Measurements from ENCODE around the gene PTPRR. TPM values are rescaled to one million over a fixed set of nuclear protein-coding genes. Genes with fewer than 3 reads are reported as not detected.

Gene PTPRR
- total and polyA plus RNA-seq, 2 of the 13 experiments (the other 11 are each of a cell fraction or from before 2014, with no cell fraction given): not detected

- BruUV-seq (replicated peaks): no TSS peak
- no peak for FAIRE-seq
- intact Hi-C loops (cut with micrococcal nuclease; ENCODE audit: unreplicated experiment) (loop anchor here (5.0 kb wide), 1 partner anchor 817 kb away; no protein-coding TSS in a partner anchor), in situ Hi-C loops (cut with HindIII; ENCODE audit: extremely low pct_ligation_motif_present, low pct_unique_long_range_greater_than_20kb) (loop anchor here (5.0 kb wide), 1 partner anchor 127 kb away; no protein-coding TSS in a partner anchor)
- no peak for TF ChIP-seq ZNF891 (CRISPR knock-in tag; IDR thresholded peaks at IDR 0.05)
- TF ChIP-seq ZNF740 (CRISPR knock-in tag; IDR thresholded peaks at IDR 0.05): no peak
- TF ChIP-seq AKAP8 (CRISPR knock-in tag; IDR thresholded peaks at IDR 0.05): no peak
- TF ChIP-seq, protein P1, sequence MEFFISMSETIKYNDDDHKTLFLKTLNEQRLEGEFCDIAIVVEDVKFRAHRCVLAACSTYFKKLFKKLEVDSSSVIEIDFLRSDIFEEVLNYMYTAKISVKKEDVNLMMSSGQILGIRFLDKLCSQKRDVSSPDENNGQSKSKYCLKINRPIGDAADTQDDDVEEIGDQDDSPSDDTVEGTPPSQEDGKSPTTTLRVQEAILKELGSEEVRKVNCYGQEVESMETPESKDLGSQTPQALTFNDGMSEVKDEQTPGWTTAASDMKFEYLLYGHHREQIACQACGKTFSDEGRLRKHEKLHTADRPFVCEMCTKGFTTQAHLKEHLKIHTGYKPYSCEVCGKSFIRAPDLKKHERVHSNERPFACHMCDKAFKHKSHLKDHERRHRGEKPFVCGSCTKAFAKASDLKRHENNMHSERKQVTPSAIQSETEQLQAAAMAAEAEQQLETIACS (CRISPR knock-in tag; IDR thresholded peaks at IDR 0.05): no peak
- no peak for TF ChIP-seq RELA (CRISPR knock-in tag; IDR thresholded peaks at IDR 0.05)
- TF ChIP-seq NONO (IDR thresholded peaks at IDR 0.05): no peak
- no peak for TF ChIP-seq NONO (CRISPR knock-in tag; conservative IDR thresholded peaks at IDR 0.05)
- no peak for TF ChIP-seq HOMEZ (CRISPR knock-in tag; IDR thresholded peaks at IDR 0.05; ENCODE audit: low read depth)
- TF ChIP-seq ZNF296 (CRISPR knock-in tag; conservative IDR thresholded peaks at IDR 0.05): no peak
- no peak for TF ChIP-seq JUN (CRISPR knock-in tag; IDR thresholded peaks at IDR 0.05)
- no peak for TF ChIP-seq ZNF781 (CRISPR knock-in tag; IDR thresholded peaks at IDR 0.05; ENCODE audit: borderline replicate concordance, not compliant biosample characterization)
- TF ChIP-seq HMG20A (CRISPR knock-in tag; IDR thresholded peaks at IDR 0.05; ENCODE audit: borderline replicate concordance): no peak
- TF ChIP-seq ZNF562 (CRISPR knock-in tag; IDR thresholded peaks at IDR 0.05; ENCODE audit: borderline replicate concordance): no peak
- no peak for TF ChIP-seq TBX3 (IDR thresholded peaks at IDR 0.05; ENCODE audit: borderline replicate concordance)
- no peak for TF ChIP-seq KDM5A (IDR thresholded peaks at IDR 0.05; ENCODE audit: borderline replicate concordance, low read length)
- no peak for TF ChIP-seq EEA1 (CRISPR knock-in tag; IDR thresholded peaks at IDR 0.05; ENCODE audit: borderline replicate concordance)
- no peak for TF ChIP-seq ZBTB20 (CRISPR knock-in tag; IDR thresholded peaks at IDR 0.05; ENCODE audit: borderline replicate concordance, low read depth)
- TF ChIP-seq BRD4 (CRISPR knock-in tag; IDR thresholded peaks at IDR 0.05): no peak
- no peak for TF ChIP-seq PAF1 (CRISPR knock-in tag; IDR thresholded peaks at IDR 0.05)
- DNase-seq (ENCODE audit: low spot score): no peak
- CTCF ChIA-PET (ENCODE audit: low intra/inter-chr PET ratio, low total read pairs): interaction anchor here (1.5 to 2.1 kb wide), 3 partner anchors 130 to 840 kb away, joined by 7 to 18 read pairs (median 8); no protein-coding TSS in a partner anchor
- H3K9ac ChIP-seq (ENCODE audit: insufficient read depth, low read depth, low read length): no peak overlapping the region
- no peak overlapping the region for H2AFZ ChIP-seq (ENCODE audit: low read length)
- H3K79me2 ChIP-seq (ENCODE audit: insufficient read depth, low read length): no peaks in the 10 kb centered on the region
- no peak for ATAC-seq
- no peak overlapping the region for H3K4me2 ChIP-seq (ENCODE audit: low read depth, low read length)
- no peaks in the 10 kb centered on the region for H3K36me3 ChIP-seq (replicated peaks in 1 of 2; ENCODE audit: control insufficient read depth in 1 of 2, insufficient read depth in 2 of 2, low read length in 2 of 2)
- no peaks in the 10 kb centered on the region for H3K4me1 ChIP-seq (ENCODE audit: insufficient read depth, low read length)
- 18% methylated on average over 12 of the region's 12 CpGs for WGBS (ENCODE audit: low lambda C conversion rate)
- H4K20me1 ChIP-seq (ENCODE audit: insufficient read depth, low read length): no peaks in the 10 kb centered on the region
- POLR2A ChIA-PET: no interaction called here
- H3K9me3 ChIP-seq (ENCODE audit: low read length): no peaks in the 10 kb centered on the region
- H3K4me3 ChIP-seq (replicated peaks in 1 of 3; ENCODE audit: insufficient read depth in 1 of 3, low read depth in 2 of 3, low read length in 3 of 3): no peak overlapping the region
- no peaks in the 10 kb centered on the region; a peak in 1 of 5 replicates for H3K27me3 ChIP-seq (ENCODE audit: control insufficient read depth in 1 of 2, insufficient read depth in 2 of 2, low read length in 2 of 2)
- no peak overlapping the region for H3K27ac ChIP-seq (ENCODE audit: extremely low read length, insufficient read depth, low read length)
These were observed 201.5 kb downstream of the PTPRR start for GRCh38 chr12:70719071-70719470.

All from HepG2 (cell line).